Colonic mucosa (tissue), 4 donors: Measurements from ENCODE around the gene SNX18. TPM values are rescaled to one million over a fixed set of nuclear protein-coding genes. Genes with fewer than 3 reads are reported as not detected.

Source experiments
- DNase-seq: peaks from one replicate; pipeline ENCODE4 v3.0.0-alpha.2; 2020
- H3K27ac ChIP-seq: fragments of 200-600 bp; one replicate; pipeline ENCODE4 v1.8.0; 2021
- H3K27me3 ChIP-seq: fragments of 200-600 bp; one replicate; pipeline ENCODE4 v1.8.0; 2021
- H3K36me3 ChIP-seq: fragments of 200-600 bp; one replicate; pipeline ENCODE4 v1.8.0; 2021
- H3K4me1 ChIP-seq: fragments of 200-600 bp; one replicate; pipeline ENCODE4 v1.8.0; 2021; ENCODE audit warnings: mild to moderate bottlenecking
- H3K4me3 ChIP-seq: fragments of 200-600 bp; one replicate; pipeline ENCODE4 v1.8.0; 2021
- H3K9ac ChIP-seq, 2 donors: one replicate each; pipeline ENCODE4 v1.7.0; 2013; ENCODE audit warnings: control low read depth in 2 of 2, low read depth in 2 of 2, low read length in 2 of 2
- H3K9me3 ChIP-seq: fragments of 200-600 bp; one replicate; pipeline ENCODE4 v1.8.0; 2021
- CTCF ChIP-seq: fragments of 200-600 bp; IDR thresholded peaks from one replicate; pipeline ENCODE4 v1.8.0; 2022; ENCODE audit warnings: antibody characterized with exemption, mild to moderate bottlenecking
- intact Hi-C: fragments of 100-400 bp; cut with DNase I; formaldehyde crosslinking; loops from one replicate; pipeline ENCODE4 v1.14.1; 2022
- total RNA-seq, 2 donors: library from RNA; stranded (reverse); fragmentation: NEBNext Ultra II Directional in 1 of 2; extraction: Animal tissue kit (Norgen Biotek cat#: 25700) in 1 of 2; gene quantifications; one replicate each; pipeline ENCODE4 v1.2.1, GENCODE V29; 2021
- donor health status: healthy.
- donor health status: DM: no; HTN: no; CAD: no.
- donor health status: DM: no; HTN: no; CAD: no.

Gene SNX18
- total RNA-seq, 2 donors from 2014 or later = 13.4 to 14.4 TPM

- no peaks in the 10 kb centered on the region for H3K4me1 ChIP-seq
- no peak overlapping the region for H3K4me3 ChIP-seq
- no peak for TF ChIP-seq CTCF
- no peaks in the 10 kb centered on the region for H3K27me3 ChIP-seq
- intact Hi-C loops = no loop called here
- DNase-seq = no peak
- H3K9me3 ChIP-seq = no peaks in the 10 kb centered on the region
- no peak overlapping the region for H3K27ac ChIP-seq
- H3K36me3 ChIP-seq = no peaks in the 10 kb centered on the region
- no peak overlapping the region for H3K9ac ChIP-seq
Observed at GRCh38 chr5:54570916-54571315, 53.4 kb downstream of the SNX18 start.

GRCh38 chr5:54571462-54571861 is 53.9 kb downstream of the SNX18 start:
- H3K9ac ChIP-seq = no peak overlapping the region
- no peak for DNase-seq
- TF ChIP-seq CTCF = no peak
- no peaks in the 10 kb centered on the region for H3K9me3 ChIP-seq
- no peaks in the 10 kb centered on the region for H3K27me3 ChIP-seq
- H3K4me1 ChIP-seq = no peaks in the 10 kb centered on the region
- no peak overlapping the region for H3K27ac ChIP-seq
- intact Hi-C loops = no loop called here
- H3K36me3 ChIP-seq = no peaks in the 10 kb centered on the region
- no peak overlapping the region for H3K4me3 ChIP-seq

DNA sequence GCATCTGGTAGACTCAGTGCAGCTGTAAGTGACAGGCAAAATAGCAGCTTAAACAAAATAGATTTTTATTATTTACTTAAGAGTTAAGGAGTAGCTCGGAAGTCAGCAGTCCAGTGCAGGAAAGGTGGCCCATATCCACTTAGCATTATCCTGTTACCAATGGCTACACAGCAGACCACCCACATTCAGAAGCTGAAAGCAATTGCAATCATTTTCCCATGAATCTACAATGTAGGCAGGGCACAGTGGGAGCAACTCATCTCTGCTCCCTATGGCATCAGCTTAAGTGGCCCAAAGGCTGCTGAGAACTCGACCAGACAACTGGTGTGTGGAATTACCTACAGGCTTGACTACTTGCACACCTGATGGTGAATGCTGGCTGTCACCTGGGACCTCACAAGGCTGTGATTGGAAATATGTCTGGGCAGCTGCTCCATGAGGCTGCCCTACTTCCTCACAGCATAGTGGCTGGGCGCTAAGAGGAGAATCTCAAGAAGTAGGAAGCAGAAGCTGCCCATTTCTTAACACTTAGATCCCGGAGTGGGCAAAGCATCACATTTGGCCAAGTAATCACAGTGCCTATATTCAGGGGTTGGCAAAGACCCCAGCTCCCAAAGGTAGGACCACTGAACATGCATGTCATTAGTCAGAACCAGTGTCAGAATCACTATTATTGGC is 56.4 kb downstream of the SNX18 start:
- H3K27me3 ChIP-seq = no peaks in the 10 kb centered on the region
- H3K4me3 ChIP-seq = no peak overlapping the region
- no peak for DNase-seq
- no peak overlapping the region for H3K9ac ChIP-seq
- H3K9me3 ChIP-seq = no peaks in the 10 kb centered on the region
- intact Hi-C loops = no loop called here
- H3K27ac ChIP-seq = no peak overlapping the region
- no peaks in the 10 kb centered on the region for H3K4me1 ChIP-seq
- no peaks in the 10 kb centered on the region for H3K36me3 ChIP-seq
- TF ChIP-seq CTCF = no peak

DNA sequence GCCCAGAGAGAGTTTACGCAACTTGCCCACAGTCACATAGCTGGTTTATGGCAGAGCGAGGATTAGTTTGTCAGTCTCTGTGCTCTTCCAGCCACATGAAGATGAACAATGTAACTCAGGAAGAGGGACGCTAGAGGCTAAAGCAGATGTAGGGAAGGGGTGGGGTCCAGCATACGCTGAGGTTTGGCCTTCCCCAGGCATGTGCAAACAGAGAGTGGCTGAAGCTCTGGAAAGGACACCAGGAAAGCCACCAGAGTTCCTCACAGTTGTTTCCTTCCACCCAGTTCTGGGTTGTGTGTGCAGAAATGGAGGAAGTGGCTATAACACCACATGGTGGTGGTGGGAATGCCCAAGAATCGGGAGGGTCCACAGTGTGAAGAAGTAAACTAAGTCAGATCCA is 60.0 kb downstream of the SNX18 start:
- no peak for DNase-seq
- Histone ChIP-seq H3K4me3 (no peak overlapping the region), H3K36me3 (no peaks in the 10 kb centered on the region), H3K9me3 (no peaks in the 10 kb centered on the region), H3K27me3 (no peaks in the 10 kb centered on the region), H3K4me1 (no peaks in the 10 kb centered on the region), H3K9ac (no peak overlapping the region), H3K27ac (no peak overlapping the region)
- intact Hi-C loops = no loop called here
- no peak for TF ChIP-seq CTCF

DNA sequence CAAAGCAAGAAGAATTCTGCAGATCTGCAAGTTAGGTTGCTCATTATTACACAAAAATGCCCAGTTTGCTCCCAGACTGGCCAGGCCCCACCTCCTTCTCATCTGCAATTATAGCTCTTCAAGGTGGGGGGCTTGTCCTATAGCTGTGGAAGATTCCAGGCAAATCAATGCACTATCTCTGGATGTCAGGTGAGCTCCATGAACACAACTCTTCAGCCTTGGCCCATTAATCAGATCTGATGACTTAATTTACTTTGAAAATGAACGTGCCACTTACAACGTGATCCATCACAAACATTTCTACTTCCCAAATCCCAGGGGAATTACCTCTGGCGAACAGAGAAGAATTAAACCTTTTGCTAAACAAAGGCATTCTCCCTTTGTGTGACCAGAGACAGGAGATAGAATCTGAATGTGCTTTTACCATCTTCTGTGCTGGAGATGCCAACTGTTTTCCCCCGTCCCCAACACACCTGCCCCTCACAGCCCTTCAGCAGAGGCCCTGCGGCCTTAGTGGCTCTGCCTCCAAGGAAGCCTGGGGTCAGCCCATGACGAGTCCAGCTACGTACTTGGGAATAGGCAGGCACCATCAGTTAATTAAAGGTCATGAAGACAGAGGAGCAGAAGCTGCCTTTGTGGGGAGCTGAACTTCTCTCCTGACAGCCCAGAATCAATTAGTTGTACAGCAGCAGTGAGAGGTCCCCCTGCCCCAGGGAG is 60.5 kb downstream of the SNX18 start:
- Histone ChIP-seq H3K9ac (no peak overlapping the region), H3K27ac (no peak overlapping the region), H3K9me3 (no peaks in the 10 kb centered on the region), H3K4me1 (no peaks in the 10 kb centered on the region), H3K36me3 (no peaks in the 10 kb centered on the region), H3K27me3 (no peaks in the 10 kb centered on the region), H3K4me3 (no peak overlapping the region)
- intact Hi-C loops = no loop called here
- TF ChIP-seq CTCF = no peak
- no peak for DNase-seq
